GM12865 (cell line): ENCODE measurements around the gene SERPING1.

Experiments
- DNase-seq: peaks from one replicate; pipeline ENCODE4 v3.0.0; 2010; ENCODE audit warnings: low read depth
- H3K4me3 ChIP-seq: 2 replicates; pipeline ENCODE4 v1.5.1; 2011; ENCODE audit warnings: mild to moderate bottlenecking, low read depth, low read length, control low read depth
- TF ChIP-seq, protein P1 (sequence below): IDR thresholded peaks from 2 replicates; pipeline ENCODE4 v1.5.1; 2011; ENCODE audit warnings: low read length, control low read depth, low read depth, inconsistent platforms; ENCODE audit not compliant: insufficient read depth; ENCODE audit errors: missing control alignments

SERPING1 gene

DNA sequence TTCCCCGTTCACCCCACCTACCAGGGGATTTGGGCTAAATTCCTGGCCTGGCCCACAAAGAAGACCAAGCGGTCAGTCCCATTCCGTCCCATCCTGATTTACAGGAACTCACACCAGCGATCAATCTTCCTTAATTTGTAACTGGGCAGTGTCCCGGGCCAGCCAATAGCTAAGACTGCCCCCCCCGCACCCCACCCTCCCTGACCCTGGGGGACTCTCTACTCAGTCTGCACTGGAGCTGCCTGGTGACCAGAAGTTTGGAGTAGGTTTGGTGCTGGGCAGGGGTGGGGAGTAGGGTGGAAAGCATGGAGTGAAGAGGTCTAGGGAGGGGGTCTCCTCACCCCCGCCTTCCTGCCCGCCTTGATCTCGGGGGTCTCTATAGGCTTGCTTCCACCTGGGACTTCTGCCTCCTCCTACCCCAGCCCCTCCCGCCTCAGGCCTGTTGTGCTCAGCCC, at the start of gene SERPING1:
Gene SERPING1, plus strand, starts transcription at position 225 of the 455 bp plus-strand sequence. CDS start 586 bp downstream, outside the sequence.
- H3K4me3 ChIP-seq = no peak within 1 kb of the TSS
- no peak for DNase-seq
- TF ChIP-seq, protein P1, sequence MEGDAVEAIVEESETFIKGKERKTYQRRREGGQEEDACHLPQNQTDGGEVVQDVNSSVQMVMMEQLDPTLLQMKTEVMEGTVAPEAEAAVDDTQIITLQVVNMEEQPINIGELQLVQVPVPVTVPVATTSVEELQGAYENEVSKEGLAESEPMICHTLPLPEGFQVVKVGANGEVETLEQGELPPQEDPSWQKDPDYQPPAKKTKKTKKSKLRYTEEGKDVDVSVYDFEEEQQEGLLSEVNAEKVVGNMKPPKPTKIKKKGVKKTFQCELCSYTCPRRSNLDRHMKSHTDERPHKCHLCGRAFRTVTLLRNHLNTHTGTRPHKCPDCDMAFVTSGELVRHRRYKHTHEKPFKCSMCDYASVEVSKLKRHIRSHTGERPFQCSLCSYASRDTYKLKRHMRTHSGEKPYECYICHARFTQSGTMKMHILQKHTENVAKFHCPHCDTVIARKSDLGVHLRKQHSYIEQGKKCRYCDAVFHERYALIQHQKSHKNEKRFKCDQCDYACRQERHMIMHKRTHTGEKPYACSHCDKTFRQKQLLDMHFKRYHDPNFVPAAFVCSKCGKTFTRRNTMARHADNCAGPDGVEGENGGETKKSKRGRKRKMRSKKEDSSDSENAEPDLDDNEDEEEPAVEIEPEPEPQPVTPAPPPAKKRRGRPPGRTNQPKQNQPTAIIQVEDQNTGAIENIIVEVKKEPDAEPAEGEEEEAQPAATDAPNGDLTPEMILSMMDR = no peak

DNA sequence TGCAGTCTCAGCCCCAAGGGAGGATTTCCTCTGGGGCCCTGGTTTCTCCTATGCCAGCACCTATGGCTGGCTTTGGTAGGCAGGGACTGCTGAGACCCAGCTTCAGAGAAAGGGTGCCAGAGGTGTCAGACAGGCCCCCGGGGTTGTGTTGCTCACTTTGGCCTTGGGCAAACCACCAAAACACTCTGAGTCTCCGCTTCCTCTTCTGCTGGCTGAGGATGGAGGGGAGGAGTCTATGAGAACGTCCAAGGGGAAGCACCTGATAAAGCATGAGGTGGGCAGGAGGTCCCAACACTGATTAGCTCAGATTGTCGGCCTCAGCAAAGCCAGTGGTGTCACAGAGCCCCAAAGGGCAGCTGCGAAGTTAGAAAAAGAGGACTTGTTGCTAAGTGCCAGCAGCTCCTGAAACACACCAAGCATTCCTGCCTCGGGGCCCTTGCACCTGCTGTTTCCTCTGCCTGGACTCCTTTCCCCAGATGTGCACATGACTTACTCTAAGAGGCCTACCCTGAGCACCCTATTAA, 49.6 kb upstream of the SERPING1 start:
- peak; percentile 37 for DNase-seq
- TF ChIP-seq, protein P1 = no peak
- no peak overlapping the region for H3K4me3 ChIP-seq

DNA sequence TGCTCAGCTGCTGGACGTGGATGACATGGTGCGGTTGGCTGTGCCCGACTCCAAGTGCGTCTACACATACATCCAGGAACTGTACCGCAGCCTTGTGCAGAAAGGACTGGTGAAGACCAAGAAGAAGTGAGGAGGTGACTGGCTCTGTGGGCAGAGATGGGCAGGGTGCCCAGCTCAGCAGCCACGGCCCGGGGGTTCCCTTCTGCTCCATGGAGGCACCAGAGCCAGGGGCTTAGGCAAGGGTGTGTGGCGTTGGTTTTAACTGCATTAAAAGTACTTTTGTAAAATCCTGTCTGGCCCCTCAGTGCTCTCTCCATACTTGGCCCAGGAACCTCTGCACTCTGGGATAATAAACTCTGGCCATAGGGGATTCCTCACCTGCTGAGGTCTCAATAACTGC, 47.5 kb upstream of the SERPING1 start:
- no peak overlapping the region for H3K4me3 ChIP-seq
- TF ChIP-seq, protein P1 = no peak
- no peak for DNase-seq

DNA sequence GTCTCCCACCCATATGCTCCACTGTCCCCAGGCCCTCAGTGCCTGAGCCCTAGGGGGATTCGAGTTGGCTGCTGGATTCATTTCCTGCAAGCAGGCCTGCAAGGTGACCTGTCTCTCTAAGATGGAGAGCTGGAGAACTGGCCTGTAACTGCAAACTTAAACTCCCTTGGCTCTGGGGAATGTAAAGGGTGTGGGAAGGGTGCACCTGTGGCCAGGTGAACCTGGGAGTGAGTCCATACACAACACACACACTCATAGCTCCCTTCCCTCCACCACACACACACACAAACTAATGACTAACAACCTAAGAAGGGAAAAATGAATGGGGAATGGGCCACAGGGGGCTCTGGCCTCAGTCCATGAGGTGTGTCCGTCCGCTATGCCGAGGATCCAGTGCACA, 45.5 kb upstream of the SERPING1 start:
- no peak overlapping the region for H3K4me3 ChIP-seq
- TF ChIP-seq, protein P1 = no peak
- DNase-seq = no peak

- TF ChIP-seq, protein P1 = no peak
- H3K4me3 ChIP-seq = no peak overlapping the region
- DNase-seq = no peak
Observed at GRCh38 chr11:57552479-57552878, 45.0 kb upstream of the SERPING1 start.

DNA sequence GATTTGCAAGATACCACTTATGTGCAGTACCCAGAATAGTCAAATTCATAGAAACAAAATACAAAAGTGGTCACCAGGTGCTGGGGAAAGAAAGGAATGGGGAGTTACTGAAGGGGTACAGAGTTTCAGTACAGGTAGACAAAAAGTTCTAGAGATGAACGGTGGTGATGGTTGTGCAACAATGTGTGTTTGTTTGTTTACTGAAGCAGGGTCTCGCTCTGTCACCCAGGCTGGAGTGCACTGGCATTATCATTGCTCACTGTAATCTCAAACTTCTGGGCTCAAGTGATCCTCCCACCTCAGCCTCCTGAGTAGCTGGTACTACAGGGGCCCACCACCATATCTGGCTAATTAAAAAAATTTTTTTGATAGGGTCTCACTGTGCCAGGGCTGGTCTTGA, 42.1 kb upstream of the SERPING1 start:
- no peak for DNase-seq
- no peak overlapping the region for H3K4me3 ChIP-seq
- TF ChIP-seq, protein P1 = no peak

DNA sequence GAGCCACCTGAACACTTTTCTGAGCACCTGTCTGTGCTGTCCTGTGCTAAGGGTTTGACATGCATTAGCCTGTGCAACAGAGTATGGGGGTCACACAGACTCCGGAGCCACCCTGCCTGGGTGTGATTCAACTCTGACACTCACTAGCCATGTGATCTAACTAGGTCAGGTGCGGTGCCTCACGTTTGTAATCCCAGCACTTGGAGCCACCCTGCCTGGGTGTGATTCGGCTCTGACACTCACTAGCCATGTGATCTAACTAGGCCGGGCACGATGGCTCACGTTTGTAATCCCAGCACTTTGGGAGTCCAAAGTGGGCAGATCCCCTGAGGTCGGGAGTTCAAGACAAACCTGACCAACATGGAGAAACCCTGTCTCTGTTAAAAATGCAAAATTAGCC, 41.4 kb upstream of the SERPING1 start:
- H3K4me3 ChIP-seq = no peak overlapping the region
- TF ChIP-seq, protein P1 = no peak
- no peak for DNase-seq
